IMR-90 (cell line): ENCODE results near the gene HGF. TPM values are rescaled to one million over a fixed set of nuclear protein-coding genes. Genes with fewer than 3 reads are reported as not detected.

Experiments
- ATAC-seq: fragments of 200-7000 bp; cut with Tn5 transposase; 2 replicates; pipeline ENCODE4 v1.9.1; 2020; ENCODE audit warnings: low read depth, mild to moderate bottlenecking, moderate library complexity
- BruUV-seq: library from RNA; stranded (reverse); fragments of 400-500 nt; replicated peaks from 2 replicates; lab custom pipeline; 2021; lab: Mats Ljungman, UMichigan
- CTCF ChIA-PET: fragments of 300-600 bp; formaldehyde crosslinking; extraction: SDS; loops from one replicate; lab custom pipeline; 2021; ENCODE audit warnings: antibody characterized with exemption; lab: Yijun Ruan, JAX
- POLR2A ChIA-PET: fragments of 300-600 bp; sonication (Branson Sonifier 250); formaldehyde crosslinking; loops from one replicate; lab custom pipeline; 2022; ENCODE audit warnings: antibody characterized with exemption; ENCODE audit not compliant: unreplicated experiment; lab: Charles Lee
- DNase-seq: peaks from one replicate; pipeline ENCODE4 v3.0.0; 2013
- H2AFZ ChIP-seq: replicated peaks from 2 replicates; pipeline ENCODE3; 2013; ENCODE audit warnings: low read length, mild to moderate bottlenecking; ENCODE audit not compliant: poor library complexity
- H2AK5ac ChIP-seq: 2 replicates; pipeline ENCODE4 v1.6.1; 2013; ENCODE audit warnings: low read depth, low read length, inconsistent platforms
- H2AK9ac ChIP-seq: replicated peaks from 2 replicates; pipeline ENCODE3; 2013; ENCODE audit warnings: mild to moderate bottlenecking, low read depth, low read length, moderate library complexity; ENCODE audit not compliant: poor library complexity
- H2BK120ac ChIP-seq: 2 replicates; pipeline ENCODE4 v1.6.1; 2013; ENCODE audit warnings: low read depth, low read length, inconsistent platforms
- H2BK15ac ChIP-seq: 3 replicates; pipeline ENCODE4 v1.6.1; 2013; ENCODE audit warnings: low read depth, low read length, inconsistent platforms
- H2BK20ac ChIP-seq: 2 replicates; pipeline ENCODE4 v1.6.1; 2013; ENCODE audit warnings: low read depth, mild to moderate bottlenecking, inconsistent platforms, low read length, moderate library complexity
- H2BK5ac ChIP-seq: 2 replicates; pipeline ENCODE4 v1.6.1; 2013; ENCODE audit warnings: mild to moderate bottlenecking, low read depth, low read length, inconsistent platforms; ENCODE audit not compliant: poor library complexity, severe bottlenecking
- H3K14ac ChIP-seq: replicated peaks from 2 replicates; pipeline ENCODE4 v1.6.1; 2013; ENCODE audit warnings: low read depth, low read length, inconsistent platforms
- H3K18ac ChIP-seq: 2 replicates; pipeline ENCODE4 v1.6.1; 2013; ENCODE audit warnings: low read depth, low read length, control low read depth
- H3K23ac ChIP-seq: 2 replicates; pipeline ENCODE4 v1.6.1; 2013; ENCODE audit warnings: low read depth, low read length, inconsistent platforms
- H3K27ac ChIP-seq: 2 replicates; pipeline ENCODE4 v1.5.1; 2013; ENCODE audit warnings: mild to moderate bottlenecking, control low read depth, low read length; ENCODE audit not compliant: insufficient read depth
- H3K27me3 ChIP-seq: 2 replicates; pipeline ENCODE4 v1.6.1; 2013; ENCODE audit warnings: low read length; ENCODE audit not compliant: control insufficient read depth, insufficient read depth
- H3K36me3 ChIP-seq: 2 replicates; pipeline ENCODE4 v1.6.1; 2013; ENCODE audit warnings: low read length, mixed read lengths; ENCODE audit not compliant: control insufficient read depth, insufficient read depth
- H3K4ac ChIP-seq: 2 replicates; pipeline ENCODE4 v1.6.1; 2013; ENCODE audit warnings: low read depth, low read length, inconsistent platforms
- H3K4me1 ChIP-seq: 2 replicates; pipeline ENCODE4 v1.6.1; 2013; ENCODE audit warnings: low read length, mixed read lengths; ENCODE audit not compliant: control insufficient read depth, insufficient read depth
- H3K4me2 ChIP-seq: 2 replicates; pipeline ENCODE4 v1.6.1; 2013; ENCODE audit warnings: low read depth, mild to moderate bottlenecking, control low read depth, low read length, moderate library complexity
- H3K4me3 ChIP-seq: 2 replicates; pipeline ENCODE4 v1.5.1; 2013; ENCODE audit warnings: low read depth, mild to moderate bottlenecking, control low read depth, low read length, moderate library complexity; ENCODE audit not compliant: insufficient read depth
- H3K56ac ChIP-seq: 2 replicates; pipeline ENCODE4 v1.6.1; 2013; ENCODE audit warnings: low read length, inconsistent platforms; ENCODE audit not compliant: insufficient read depth; ENCODE audit errors: extremely low read depth
- H3K79me1 ChIP-seq, 2 experiments: 2 replicates each; pipeline ENCODE4 v1.6.1; 2013; ENCODE audit warnings: low read length in 2 of 2, inconsistent platforms in 1 of 2, low read depth in 1 of 2
- H3K9ac ChIP-seq: 2 replicates; pipeline ENCODE4 v1.6.1; 2013; ENCODE audit warnings: low read depth, low read length, control low read depth
- H3K9me1 ChIP-seq: 2 replicates; pipeline ENCODE4 v1.6.1; 2013; ENCODE audit warnings: low read length, inconsistent platforms; ENCODE audit not compliant: insufficient read depth
- H3K9me3 ChIP-seq: 2 replicates; pipeline ENCODE4 v1.6.1; 2013; ENCODE audit warnings: low read length; ENCODE audit not compliant: control insufficient read depth, insufficient read depth
- H4K20me1 ChIP-seq: 2 replicates; pipeline ENCODE4 v1.6.1; 2013; ENCODE audit warnings: low read length, inconsistent platforms; ENCODE audit not compliant: insufficient read depth
- H4K5ac ChIP-seq: 2 replicates; pipeline ENCODE4 v1.6.1; 2013; ENCODE audit warnings: mild to moderate bottlenecking, low read depth, low read length, control low read depth
- H4K8ac ChIP-seq, 2 experiments: 2 replicates each; pipeline ENCODE4 v1.6.1; 2013; ENCODE audit warnings: low read depth in 2 of 2, low read length in 2 of 2, control low read depth in 1 of 2, inconsistent platforms in 1 of 2
- H4K91ac ChIP-seq: 2 replicates; pipeline ENCODE4 v1.6.1; 2013; ENCODE audit warnings: low read depth, low read length, inconsistent platforms; ENCODE audit not compliant: insufficient read depth
- CEBPB ChIP-seq: IDR thresholded peaks from 2 replicates; pipeline ENCODE4 v1.6.1; 2012; ENCODE audit warnings: low read depth, low read length, improper control_type of control experiment
- CHD1 ChIP-seq: IDR thresholded peaks from 2 replicates; pipeline ENCODE4 v1.6.1; 2012; ENCODE audit warnings: low read depth, low read length, improper control_type of control experiment
- FOS ChIP-seq: fragments of 150-350 bp; IDR thresholded peaks from 2 replicates; pipeline ENCODE4 v1.6.1; 2016; ENCODE audit warnings: low read depth, low read length
- RAD21 ChIP-seq: IDR thresholded peaks from 2 replicates; pipeline ENCODE4 v1.6.1; 2012; ENCODE audit warnings: low read length, improper control_type of control experiment
- RCOR1 ChIP-seq: IDR thresholded peaks from 2 replicates; pipeline ENCODE4 v1.6.1; 2012; ENCODE audit warnings: mild to moderate bottlenecking, low read length, improper control_type of control experiment; ENCODE audit not compliant: insufficient replicate concordance
- WGBS, 2 experiments: methylation state at CpG; one replicate each; pipeline versions ENCODE4 v1.1.5 to v1.1.7; 2013; ENCODE audit warnings: missing lambda C conversion rate in 2 of 2; ENCODE audit not compliant: insufficient read length in 1 of 2; ENCODE audit errors: extremely low coverage in 2 of 2; 5-methylcytosine and 5-hydroxymethylcytosine counted together
- dilution Hi-C: fragments of 300-500 bp; cut with HindIII; formaldehyde crosslinking; loops from one replicate; pipeline ENCODE4 v1.14.3; 2018; ENCODE audit warnings: low sequenced_read_pairs; ENCODE audit not compliant: unreplicated experiment
- in situ Hi-C: fragments of 300-500 bp; cut with MboI; formaldehyde crosslinking; loops from 3 replicates; pipeline ENCODE4 v1.14.3; 2019; ENCODE audit warnings: low sequenced_read_pairs, inconsistent platforms, mixed read lengths
- intact Hi-C: fragments of 100-400 bp; cut with micrococcal nuclease; formaldehyde crosslinking; loops from 2 replicates; pipeline ENCODE4 v1.10.0; 2022
- polyA plus RNA-seq, 3 experiments: library from polyadenylated mRNA; depleted of rRNA; stranded (reverse); fragments of >200 nt; gene quantifications; 2 replicates each; pipeline ENCODE4 v1.2.3, GENCODE V29; 2012; ENCODE audit warnings: low replicate concordance in 1 of 3
- total RNA-seq: library from RNA; depleted of rRNA; stranded (reverse); fragments of >200 nt; gene quantifications from 2 replicates; pipeline ENCODE4 v1.2.3, GENCODE V29; 2012
- TF ChIP-seq, protein P1 (sequence below): fragments of 150-350 bp; IDR thresholded peaks from 2 replicates; pipeline ENCODE4 v1.6.1; 2016; ENCODE audit warnings: low read depth, mild to moderate bottlenecking, low read length, moderate library complexity, borderline replicate concordance

The HGF gene
- total and polyA plus RNA-seq, 2 of the 4 experiments (the other 2 are of a cell fraction), result 16.8 to 50.9 TPM

DNA sequence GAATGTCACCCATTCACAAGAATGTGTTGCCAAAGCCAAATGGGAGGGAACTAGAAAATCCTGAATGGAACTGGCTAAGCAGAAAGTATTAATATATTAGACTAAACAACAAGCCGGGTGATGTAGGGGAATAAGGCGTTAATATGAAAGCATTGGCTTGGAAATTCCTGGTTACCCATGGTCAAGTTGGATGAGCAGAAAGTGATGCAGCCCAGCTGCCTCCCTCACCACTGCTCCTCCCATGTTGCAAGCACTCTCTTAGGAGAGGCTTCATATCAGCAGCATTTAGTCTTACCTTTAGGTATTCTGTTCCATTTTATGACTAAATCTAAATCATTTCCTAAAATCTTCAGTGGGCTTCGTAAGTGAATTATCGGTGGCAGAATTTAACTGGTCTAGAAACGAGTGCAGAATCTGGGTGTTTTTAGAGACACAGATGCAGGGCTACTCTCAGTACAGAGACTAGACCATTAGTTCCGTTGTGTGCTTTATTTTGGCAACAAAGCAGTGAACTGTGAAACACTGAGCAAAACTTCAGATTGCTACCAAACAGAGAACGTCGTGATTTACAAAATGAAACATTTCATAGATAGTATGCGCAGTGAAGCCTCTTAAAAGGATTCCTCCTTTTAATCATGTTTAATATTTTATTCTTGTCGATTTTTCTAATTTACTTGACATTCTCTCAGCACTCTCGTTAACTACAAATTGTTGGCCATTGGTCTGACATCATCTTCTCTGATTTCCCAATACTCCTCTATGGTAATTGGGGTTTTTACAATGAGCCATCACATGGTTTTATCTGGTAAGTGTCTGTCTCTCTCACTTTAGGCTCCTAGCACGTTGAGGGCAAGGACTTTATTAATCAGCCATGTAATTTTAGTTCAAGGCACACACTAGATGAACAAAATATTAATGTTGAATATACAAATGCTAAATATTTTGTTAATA lies 22.0 kb upstream of the HGF start:
- H3K27ac ChIP-seq, result no peak overlapping the region
- H3K9ac ChIP-seq, result no peak overlapping the region
- no peak overlapping the region for H3K56ac ChIP-seq
- no peak overlapping the region for H3K23ac ChIP-seq
- no peak overlapping the region for H2AK5ac ChIP-seq
- peak overlapping the region; percentile 43; the same call in 1 of the 2 replicates for H3K4me2 ChIP-seq
- H3K27me3 ChIP-seq, result no peaks in the 10 kb centered on the region
- H4K8ac ChIP-seq, result peak overlapping the region; percentile 22 to 32; a peak in 1 of 4 replicates
- no peak overlapping the region for H4K5ac ChIP-seq
- H2BK15ac ChIP-seq, result no peak overlapping the region
- ChIA-PET CTCF (no interaction called here), POLR2A (no interaction called here)
- no peak overlapping the region for H2BK5ac ChIP-seq
- no TSS peak for BruUV-seq
- no peak overlapping the region for H3K4ac ChIP-seq
- H2BK120ac ChIP-seq, result no peak overlapping the region
- intact Hi-C loops, result no loop called here
- no peak overlapping the region for H3K18ac ChIP-seq
- DNase-seq (peak; percentile 19), ATAC-seq (peak; percentile 60)
- TF ChIP-seq, protein P1, sequence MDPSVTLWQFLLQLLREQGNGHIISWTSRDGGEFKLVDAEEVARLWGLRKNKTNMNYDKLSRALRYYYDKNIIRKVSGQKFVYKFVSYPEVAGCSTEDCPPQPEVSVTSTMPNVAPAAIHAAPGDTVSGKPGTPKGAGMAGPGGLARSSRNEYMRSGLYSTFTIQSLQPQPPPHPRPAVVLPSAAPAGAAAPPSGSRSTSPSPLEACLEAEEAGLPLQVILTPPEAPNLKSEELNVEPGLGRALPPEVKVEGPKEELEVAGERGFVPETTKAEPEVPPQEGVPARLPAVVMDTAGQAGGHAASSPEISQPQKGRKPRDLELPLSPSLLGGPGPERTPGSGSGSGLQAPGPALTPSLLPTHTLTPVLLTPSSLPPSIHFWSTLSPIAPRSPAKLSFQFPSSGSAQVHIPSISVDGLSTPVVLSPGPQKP, result no peak
- TF ChIP-seq FOS (no peak), RAD21 (no peak), CEBPB (no peak; the same call in 1 of the 2 replicates), RCOR1 (no peak), CHD1 (no peak)
- no peaks in the 10 kb centered on the region for H3K36me3 ChIP-seq
- H3K4me3 ChIP-seq, result no peak overlapping the region
- no peaks in the 10 kb centered on the region for H3K79me1 ChIP-seq
- H4K91ac ChIP-seq, result no peak overlapping the region
- H3K9me1 ChIP-seq, result no peaks in the 10 kb centered on the region
- H3K4me1 ChIP-seq, result 0 out of 2 replicates have a peak, but pooled peaks cover 1% of the 10 kb centered on the region
- H3K14ac ChIP-seq, result no peak overlapping the region
- in situ Hi-C loops, result no loop called here
- H2BK20ac ChIP-seq, result no peak overlapping the region
- H3K9me3 ChIP-seq, result no peaks in the 10 kb centered on the region
- no peaks in the 10 kb centered on the region for H4K20me1 ChIP-seq
- WGBS, 2 experiments, result no CpG with 5 or more reads among the region's 12 CpGs
- dilution Hi-C loops, result no loop called here
- no peak overlapping the region for H2AK9ac ChIP-seq
- no peak overlapping the region for H2AFZ ChIP-seq
